ENCODE results near the gene VWA3B.
"Not testable (repeated sequence)": the region's sequence is repeated elsewhere in the genome, so short reads cannot be mapped to it uniquely, and the experiment has no call there.

VWA3B gene

GRCh38 chr2:98314251-98314650 is 227.3 kb downstream of the VWA3B start:
- in situ Hi-C loops (cut with MboI; ENCODE audit: low sequenced_read_pairs): no loop called here

- in situ Hi-C loops (cut with MboI; ENCODE audit: low sequenced_read_pairs): no loop called here
Measured at GRCh38 chr2:98315957-98316356, 229.0 kb downstream of the VWA3B start.

- in situ Hi-C loops (cut with MboI; ENCODE audit: low sequenced_read_pairs): no loop called here
Measured at GRCh38 chr2:98317214-98317613, 230.2 kb downstream of the VWA3B start.

- in situ Hi-C loops (cut with MboI; ENCODE audit: low sequenced_read_pairs): not testable (repeated sequence)
Measured at GRCh38 chr2:98320171-98320570, 233.2 kb downstream of the VWA3B start.

DNA sequence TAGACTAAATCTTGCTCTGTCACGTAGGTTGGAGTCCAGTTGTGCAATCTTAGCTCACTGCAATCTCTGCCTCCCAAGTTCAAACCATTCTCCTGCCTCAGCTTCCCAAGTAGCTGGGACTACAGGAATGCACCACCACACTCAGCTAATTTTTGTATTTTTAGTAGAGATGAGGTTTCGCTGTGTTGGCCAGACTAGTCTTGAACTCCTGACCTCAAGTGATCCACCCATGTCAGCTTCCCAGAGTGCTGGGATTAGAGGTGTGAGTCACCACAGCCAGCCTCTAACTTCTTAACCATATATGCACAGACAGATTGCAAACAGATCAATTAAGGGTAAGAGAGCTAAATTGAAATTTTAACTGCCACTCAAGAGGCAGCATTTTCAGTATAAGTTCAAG is 237.2 kb downstream of the VWA3B start:
- in situ Hi-C loops (cut with MboI; ENCODE audit: low sequenced_read_pairs): no loop called here

- in situ Hi-C loops (cut with MboI; ENCODE audit: low sequenced_read_pairs): no loop called here
Measured at GRCh38 chr2:98327776-98328175, 240.8 kb downstream of the VWA3B start.

DNA sequence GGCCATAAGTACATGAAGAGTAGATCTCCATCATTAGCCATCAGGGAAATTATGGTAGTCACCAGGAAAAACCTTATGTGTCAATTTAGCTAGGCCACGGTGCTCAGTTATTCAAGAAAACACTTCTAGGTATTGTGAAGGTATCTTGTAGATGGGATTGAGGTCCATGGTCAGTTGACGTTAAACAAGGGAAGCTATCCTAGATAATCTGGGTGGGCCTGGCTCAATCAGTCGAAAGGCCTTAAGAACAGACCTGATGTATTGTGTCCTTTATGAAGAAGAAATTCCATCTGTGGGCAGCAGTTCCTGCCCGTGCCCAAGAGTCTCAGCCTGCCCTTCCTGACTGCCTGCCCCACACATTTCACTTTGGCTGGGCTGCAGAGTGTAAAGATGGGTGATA is 242.6 kb downstream of the VWA3B start:
- in situ Hi-C loops (cut with MboI; ENCODE audit: low sequenced_read_pairs): no loop called here

DNA sequence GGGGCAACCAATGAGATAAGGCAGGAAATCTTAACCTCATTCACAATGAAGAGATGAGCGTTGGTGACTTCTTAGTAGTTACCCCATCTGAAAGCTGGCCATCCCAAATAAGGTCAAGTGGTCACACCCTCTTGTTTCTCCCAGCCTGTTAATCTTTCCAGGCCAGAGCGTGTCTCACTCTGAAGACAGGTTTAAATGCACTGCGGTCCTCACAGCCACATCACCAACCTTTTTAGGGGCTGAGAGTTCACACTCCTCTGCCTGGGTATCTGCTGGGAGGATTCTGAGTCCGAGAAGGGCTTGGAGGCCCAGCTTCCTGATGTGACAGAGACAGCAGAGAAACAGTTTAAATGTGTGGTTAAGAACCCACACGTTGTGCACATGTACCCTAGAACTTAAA is 246.0 kb downstream of the VWA3B start:
- in situ Hi-C loops (cut with MboI; ENCODE audit: low sequenced_read_pairs): no loop called here

DNA sequence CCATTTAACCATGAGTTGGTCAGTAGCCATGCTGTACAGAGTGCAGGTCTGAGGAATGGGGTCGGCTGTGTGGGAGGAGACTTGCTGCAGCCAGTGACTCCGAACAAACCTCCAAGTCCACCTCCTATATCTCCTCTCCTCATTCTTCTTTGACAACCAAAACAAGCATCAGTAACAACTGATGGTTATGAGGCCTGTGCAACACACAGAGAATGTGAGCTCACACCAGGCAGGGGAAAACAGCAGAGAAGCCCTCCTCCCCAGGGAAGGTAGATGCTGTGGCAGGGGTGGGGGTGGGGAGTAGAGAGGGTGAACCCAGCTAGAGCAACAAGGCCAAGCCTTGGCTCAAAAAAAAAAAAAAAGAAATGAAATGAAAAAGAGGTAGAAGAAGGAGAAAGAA is 247.0 kb downstream of the VWA3B start:
- in situ Hi-C loops (cut with MboI; ENCODE audit: low sequenced_read_pairs): no loop called here

GRCh38 chr2:98334439-98335078 is 247.6 kb downstream of the VWA3B start:
- in situ Hi-C loops (cut with MboI; ENCODE audit: low sequenced_read_pairs): no loop called here

DNA sequence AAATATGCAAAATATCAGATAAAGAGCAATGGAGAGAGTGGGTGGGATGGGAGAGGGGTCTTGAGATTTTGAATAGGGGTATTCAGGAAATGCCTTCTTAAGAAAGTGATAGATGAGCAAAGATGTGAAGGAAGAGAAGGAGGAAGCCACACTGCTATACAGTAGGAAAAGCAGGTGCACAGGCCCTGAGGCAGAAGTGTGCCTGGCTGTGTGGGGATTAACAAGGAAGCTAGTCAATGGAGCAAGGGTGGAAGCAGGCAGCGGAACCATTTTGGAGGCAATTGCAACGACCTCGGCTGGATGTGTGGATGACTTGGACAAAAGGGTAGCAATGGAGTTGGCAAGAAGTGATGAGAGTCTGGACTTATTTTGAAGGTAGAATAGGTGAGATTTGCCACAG is 248.3 kb downstream of the VWA3B start:
- in situ Hi-C loops (cut with MboI; ENCODE audit: low sequenced_read_pairs): no loop called here

- in situ Hi-C loops (cut with MboI; ENCODE audit: low sequenced_read_pairs): no loop called here
Measured at GRCh38 chr2:98341241-98341640, 254.3 kb downstream of the VWA3B start.

DNA sequence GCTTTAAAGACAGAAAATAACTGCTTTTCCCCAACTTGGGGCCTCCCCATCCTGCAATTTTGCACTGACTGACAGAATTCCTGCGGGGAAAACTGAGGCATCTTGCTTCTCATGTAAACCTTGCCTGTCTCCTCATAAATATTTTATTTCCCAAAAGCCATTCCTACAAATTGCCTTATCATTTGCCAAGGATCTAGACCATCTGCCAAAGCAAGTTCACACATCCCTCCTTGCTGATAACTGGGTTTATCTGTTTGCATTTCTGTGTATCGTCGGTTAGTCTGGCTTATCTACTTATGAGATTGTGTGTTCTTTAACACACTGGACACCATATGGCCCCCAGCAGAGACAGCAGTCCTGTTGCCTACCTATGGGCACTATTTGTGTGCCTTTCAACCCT is 256.3 kb downstream of the VWA3B start:
- in situ Hi-C loops (cut with MboI; ENCODE audit: low sequenced_read_pairs): no loop called here

DNA sequence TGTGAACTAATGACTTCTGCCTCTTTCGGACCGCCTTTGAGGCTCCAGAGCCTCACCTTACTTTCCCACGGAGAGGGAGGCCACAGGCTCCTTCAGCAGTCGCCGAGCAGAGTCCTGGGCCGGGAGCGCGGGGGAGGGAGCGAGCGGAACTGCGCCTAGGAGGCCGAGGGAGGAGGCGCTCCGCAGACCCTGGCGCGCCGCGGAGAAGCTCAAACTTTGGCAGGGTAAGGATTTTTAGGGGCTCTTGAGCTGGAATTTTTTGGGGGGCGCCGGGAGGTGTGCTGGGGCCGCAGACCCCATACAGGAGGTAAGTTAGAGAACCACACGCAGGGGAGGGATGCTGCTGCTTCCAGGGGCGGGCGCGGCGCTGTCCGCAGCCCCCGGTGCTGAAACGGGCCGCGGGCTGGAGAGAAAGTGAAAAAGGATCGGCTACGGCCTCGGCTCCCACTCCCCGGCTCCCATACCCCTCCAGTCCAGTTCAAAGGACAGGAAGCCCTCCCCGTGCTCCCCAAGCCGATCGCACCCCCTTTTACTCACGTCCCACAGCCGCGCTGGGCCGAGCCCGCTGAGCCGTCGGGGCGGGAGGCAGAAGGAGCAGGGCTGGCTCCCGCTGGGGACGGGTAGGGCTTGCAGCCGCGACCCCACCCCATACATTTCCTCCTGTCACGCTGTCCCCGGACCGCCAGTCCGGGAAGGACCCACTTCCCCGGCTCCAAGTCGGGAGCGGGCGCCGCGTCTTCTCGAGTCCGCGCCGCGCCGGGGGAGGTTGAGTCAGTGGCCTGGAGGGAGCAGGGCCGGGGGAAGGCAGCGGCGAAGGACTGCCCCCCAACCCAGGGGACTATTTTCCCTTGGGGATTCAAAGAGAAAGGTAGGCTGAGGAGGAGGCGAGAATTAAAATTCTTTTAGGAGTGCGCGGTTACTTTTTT is 259.6 kb downstream of the VWA3B start, which contains the start of gene CNGA3:
CNGA3 (plus strand) TSS at position 146 of the 926 bp plus-strand sequence. CDS start 23,520 bp downstream, outside the sequence.
- in situ Hi-C loops (cut with MboI; ENCODE audit: low sequenced_read_pairs): no loop called here

DNA sequence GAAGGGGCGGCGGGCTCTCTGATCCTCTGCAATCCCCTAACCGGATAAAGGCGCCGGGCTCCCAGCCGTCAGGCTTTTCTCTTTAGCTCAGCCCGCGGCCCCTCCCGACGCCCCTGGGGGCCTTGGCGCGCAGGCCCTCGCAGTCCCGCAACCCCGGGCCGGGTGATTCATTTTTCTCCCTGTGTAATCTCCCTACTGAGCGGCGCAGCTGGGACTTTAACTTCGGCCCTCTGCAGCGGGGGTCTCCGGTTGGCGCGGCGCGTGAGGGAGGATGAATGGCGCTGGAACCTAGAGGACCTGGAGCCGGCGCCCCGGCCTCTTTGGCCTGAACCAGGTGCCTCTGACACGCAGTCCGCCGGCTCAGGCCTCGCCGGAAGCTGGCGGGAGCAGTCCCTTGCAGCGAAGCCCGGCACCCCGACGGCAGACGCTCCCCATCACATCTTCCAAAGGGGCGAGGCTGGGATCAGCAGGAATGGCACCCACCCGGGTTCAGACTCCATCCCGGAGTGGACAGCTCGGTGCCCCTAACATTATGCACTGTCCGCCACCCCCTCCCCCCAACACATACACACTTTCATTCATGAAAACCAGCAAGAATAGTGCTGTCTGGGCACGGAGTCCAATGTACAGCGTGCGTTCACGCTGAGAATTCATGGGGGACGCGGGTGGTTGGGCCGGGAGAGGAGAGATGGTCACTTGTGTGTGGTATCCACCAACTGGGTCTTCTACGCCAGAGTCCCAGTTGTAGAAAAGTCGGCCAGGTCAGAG is 260.5 kb downstream of the VWA3B start:
- in situ Hi-C loops (cut with MboI; ENCODE audit: low sequenced_read_pairs): no loop called here

- in situ Hi-C loops (cut with MboI; ENCODE audit: low sequenced_read_pairs): no loop called here
Measured at GRCh38 chr2:98348066-98348561, 261.1 kb downstream of the VWA3B start.

DNA sequence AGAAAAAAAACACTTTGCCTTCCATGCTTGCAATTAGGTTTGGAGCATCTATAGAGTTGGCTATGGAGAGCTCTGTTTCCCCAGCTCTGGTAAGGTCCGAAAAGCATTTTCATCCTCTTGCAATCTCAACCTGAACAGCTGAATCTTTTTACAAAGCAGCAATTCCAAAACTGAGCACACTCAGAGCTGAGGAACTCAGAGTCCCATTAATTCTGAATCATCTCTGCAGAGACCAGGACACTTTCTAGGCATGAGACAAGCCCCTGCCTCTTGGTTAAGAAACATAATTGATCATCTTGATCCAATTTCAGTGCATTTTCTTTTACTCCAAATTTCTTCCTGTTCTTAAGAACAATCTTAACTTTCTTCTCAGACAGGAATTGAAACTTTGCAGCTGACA is 263.4 kb downstream of the VWA3B start:
- in situ Hi-C loops (cut with MboI; ENCODE audit: low sequenced_read_pairs): no loop called here

DNA sequence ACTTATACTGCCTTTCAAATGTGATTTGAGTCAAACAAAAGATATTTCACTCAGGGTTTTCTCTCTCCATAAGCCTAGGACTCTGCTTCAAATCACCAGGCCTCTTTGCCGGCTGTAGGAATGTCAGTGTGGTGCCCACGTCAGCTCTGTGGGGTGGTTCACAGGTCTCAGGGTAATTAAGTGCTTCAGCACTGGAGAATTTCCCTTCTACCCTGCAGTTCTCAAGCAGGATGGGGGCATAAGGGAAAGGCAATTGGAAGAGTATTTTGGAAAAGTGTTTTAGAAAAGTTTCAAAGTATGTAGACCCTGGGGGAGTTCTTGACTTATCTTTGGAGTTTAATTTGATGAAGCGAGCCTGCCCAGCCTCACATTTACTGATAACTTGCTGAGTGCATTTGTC is 268.9 kb downstream of the VWA3B start:
- in situ Hi-C loops (cut with MboI; ENCODE audit: low sequenced_read_pairs): no loop called here

- in situ Hi-C loops (cut with MboI; ENCODE audit: low sequenced_read_pairs): no loop called here
Measured at GRCh38 chr2:98356729-98357128, 269.8 kb downstream of the VWA3B start.

GRCh38 chr2:98357849-98358248 is 270.9 kb downstream of the VWA3B start:
- in situ Hi-C loops (cut with MboI; ENCODE audit: low sequenced_read_pairs): no loop called here

DNA sequence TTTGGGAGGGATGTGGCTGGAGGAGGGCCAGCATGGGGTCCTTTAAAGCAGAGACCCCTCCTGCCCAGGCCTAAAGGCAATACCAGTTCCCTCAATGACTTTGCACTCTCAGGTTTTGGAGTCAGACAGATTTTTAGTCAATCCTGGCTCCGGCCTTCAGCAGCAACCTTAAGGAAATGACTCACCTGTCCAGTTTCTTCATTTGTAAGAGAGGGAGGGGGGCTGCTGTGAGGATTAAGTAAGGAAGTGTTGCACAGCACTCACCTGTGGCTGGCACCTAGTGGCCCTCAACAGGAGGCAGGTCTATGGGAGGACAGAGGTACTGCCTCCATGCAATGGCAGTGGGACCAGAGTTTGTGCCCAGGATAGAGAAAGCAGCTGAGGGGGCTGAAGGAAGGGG is 273.0 kb downstream of the VWA3B start:
- in situ Hi-C loops (cut with MboI; ENCODE audit: low sequenced_read_pairs): no loop called here

Data from hTERT RPE-1 (cell line).